Measurements from ENCODE around the gene RABL3. TPM values are rescaled to one million over a fixed set of nuclear protein-coding genes. Genes with fewer than 3 reads are reported as not detected.
"Not testable (repeated sequence)": the region's sequence is repeated elsewhere in the genome, so short reads cannot be mapped to it uniquely, and the experiment has no call there.

RABL3 gene
- total RNA-seq, 4 donors from 2014 or later = 8.2 to 23.7 (median 19.9) TPM

DNA sequence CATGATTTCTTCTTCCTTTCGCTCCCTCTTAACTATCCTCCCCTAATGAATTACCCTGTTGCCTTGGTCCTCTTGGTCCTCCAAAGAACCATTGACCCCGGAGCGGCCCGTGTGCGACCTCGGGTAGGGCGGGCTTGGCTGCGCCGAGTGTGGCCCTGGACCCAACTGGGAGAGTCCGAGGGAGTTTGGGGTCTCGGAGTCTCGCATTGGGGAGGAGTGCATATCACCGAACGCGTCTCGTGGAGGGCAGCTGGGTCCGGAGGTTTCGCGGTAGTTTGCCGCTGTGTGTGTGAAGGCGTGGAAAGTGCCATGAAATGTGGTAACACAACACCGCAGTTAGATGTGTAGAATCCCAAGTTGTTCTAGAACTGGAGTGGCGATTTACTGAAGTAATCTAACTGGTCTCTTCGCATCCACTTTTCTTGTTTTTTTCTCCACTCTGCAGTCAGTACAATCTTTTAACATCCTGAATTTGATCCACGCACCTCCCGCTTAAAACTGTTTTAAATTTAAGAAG is 591 bp upstream of the RABL3 start:
- no peak for DNase-seq
- peaks cover 11 to 20% (median 17%) of the 10 kb centered on the region in 4 donors for H3K4me1 ChIP-seq
- H3K9me3 ChIP-seq = peaks cover 0 to 2% of the 10 kb centered on the region in 2 donors
- peaks cover 0 to 6% (median 3%) of the 10 kb centered on the region in 4 donors for H3K36me3 ChIP-seq
- H3K27ac ChIP-seq = peak overlapping the region; percentile 90 to 98 (median 94)
- TF ChIP-seq, protein P1, sequence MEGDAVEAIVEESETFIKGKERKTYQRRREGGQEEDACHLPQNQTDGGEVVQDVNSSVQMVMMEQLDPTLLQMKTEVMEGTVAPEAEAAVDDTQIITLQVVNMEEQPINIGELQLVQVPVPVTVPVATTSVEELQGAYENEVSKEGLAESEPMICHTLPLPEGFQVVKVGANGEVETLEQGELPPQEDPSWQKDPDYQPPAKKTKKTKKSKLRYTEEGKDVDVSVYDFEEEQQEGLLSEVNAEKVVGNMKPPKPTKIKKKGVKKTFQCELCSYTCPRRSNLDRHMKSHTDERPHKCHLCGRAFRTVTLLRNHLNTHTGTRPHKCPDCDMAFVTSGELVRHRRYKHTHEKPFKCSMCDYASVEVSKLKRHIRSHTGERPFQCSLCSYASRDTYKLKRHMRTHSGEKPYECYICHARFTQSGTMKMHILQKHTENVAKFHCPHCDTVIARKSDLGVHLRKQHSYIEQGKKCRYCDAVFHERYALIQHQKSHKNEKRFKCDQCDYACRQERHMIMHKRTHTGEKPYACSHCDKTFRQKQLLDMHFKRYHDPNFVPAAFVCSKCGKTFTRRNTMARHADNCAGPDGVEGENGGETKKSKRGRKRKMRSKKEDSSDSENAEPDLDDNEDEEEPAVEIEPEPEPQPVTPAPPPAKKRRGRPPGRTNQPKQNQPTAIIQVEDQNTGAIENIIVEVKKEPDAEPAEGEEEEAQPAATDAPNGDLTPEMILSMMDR (IDR thresholded peaks at IDR 0.05) = no peak
- TF ChIP-seq POLR2AphosphoS5 (IDR thresholded peaks at IDR 0.05) = no peak
- no peaks in the 10 kb centered on the region for H3K27me3 ChIP-seq
- in situ Hi-C loops (cut with MboI; ENCODE audit: low pct_ligation_motif_present in 1 of 4, low pct_unique_long_range_greater_than_20kb in 1 of 4, low sequenced_read_pairs in 3 of 4) = loop anchor here in 1 of 4 donors (25.0 kb wide), 1 partner anchor 156 kb away; the partner anchor contains the start of gene NDUFB4
- 0 to 1% methylated on average over 12 to 26 of the region's 26 CpGs for WGBS, 2 donors (ENCODE audit: low coverage in 1 of 2)
- peak overlapping the region; percentile 71 to 91 (median 83) for H3K4me3 ChIP-seq
- intact Hi-C loops (cut with DNase I; ENCODE audit: low total_unique reads) = no loop called here

DNA sequence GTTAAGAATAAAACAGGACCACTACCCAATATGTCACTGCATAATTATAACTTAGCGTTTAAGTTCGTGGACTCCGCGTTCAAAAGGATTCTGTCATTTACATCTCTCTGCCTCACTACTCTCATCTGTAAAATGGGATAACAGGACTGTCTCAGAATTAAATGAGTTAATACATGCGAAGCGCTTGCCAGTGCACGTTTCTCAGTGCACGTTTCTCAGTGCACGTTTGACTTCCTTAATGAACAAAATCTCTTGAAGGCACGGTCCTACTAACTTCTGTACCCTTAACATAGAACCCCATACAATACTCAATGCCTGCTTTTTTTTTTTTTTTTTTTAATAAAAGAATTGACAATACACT is 499 bp downstream of the RABL3 start:
- H3K4me3 ChIP-seq = peak overlapping the region; percentile 50 to 91 (median 83)
- DNase-seq = no peak
- WGBS, 2 donors (ENCODE audit: low coverage in 1 of 2) = 8 to 15% methylated on average over 10 of the region's 10 CpGs
- peaks cover 0 to 13% (median 6%) of the 10 kb centered on the region in 4 donors for H3K36me3 ChIP-seq
- in situ Hi-C loops (cut with MboI; ENCODE audit: low pct_ligation_motif_present in 1 of 4, low pct_unique_long_range_greater_than_20kb in 1 of 4, low sequenced_read_pairs in 3 of 4) (loop anchor here in 1 of 4 donors (25.0 kb wide), 1 partner anchor 155 kb away; the partner anchor contains the start of gene NDUFB4), intact Hi-C loops (cut with DNase I; ENCODE audit: low total_unique reads) (no loop called here)
- peak overlapping the region; percentile 90 to 98 (median 94) for H3K27ac ChIP-seq
- H3K27me3 ChIP-seq = no peaks in the 10 kb centered on the region
- H3K9me3 ChIP-seq = peaks cover 4% of the 10 kb centered on the region in 2 donors
- TF ChIP-seq EP300 (IDR thresholded peaks at IDR 0.05; ENCODE audit: low read depth) (no peak), POLR2AphosphoS5 (IDR thresholded peaks at IDR 0.05) (no peak), POLR2A (IDR thresholded peaks at IDR 0.05) (no peak)
- TF ChIP-seq, protein P1 (IDR thresholded peaks at IDR 0.05) = no peak
- peaks cover 11 to 20% (median 17%) of the 10 kb centered on the region in 4 donors for H3K4me1 ChIP-seq

DNA sequence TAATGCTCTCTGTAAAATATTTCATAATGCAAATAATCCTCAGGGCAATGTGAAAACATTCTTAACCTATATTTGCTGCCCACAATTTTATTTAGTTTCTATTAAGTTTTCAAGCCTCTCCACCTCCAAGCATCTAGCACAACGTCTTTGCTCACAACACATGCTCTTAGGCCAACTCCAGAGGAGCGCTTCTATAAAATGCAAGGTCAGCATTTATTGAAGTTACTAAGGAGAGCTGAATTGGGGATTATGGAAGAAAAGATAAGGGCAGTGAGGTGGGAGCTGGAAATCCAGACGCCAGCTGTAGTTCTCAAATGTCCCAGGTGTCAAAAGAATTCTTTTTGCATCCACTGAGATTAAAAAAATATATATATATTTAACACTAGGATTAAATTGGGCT is 996 bp downstream of the RABL3 start:
- H3K9me3 ChIP-seq = peaks cover 4% of the 10 kb centered on the region in 2 donors
- no peak for DNase-seq
- peaks cover 0 to 13% (median 6%) of the 10 kb centered on the region in 4 donors for H3K36me3 ChIP-seq
- intact Hi-C loops (cut with DNase I; ENCODE audit: low total_unique reads) (no loop called here), in situ Hi-C loops (cut with MboI; ENCODE audit: low pct_ligation_motif_present in 1 of 4, low pct_unique_long_range_greater_than_20kb in 1 of 4, low sequenced_read_pairs in 3 of 4) (loop anchor here in 1 of 4 donors (25.0 kb wide), 1 partner anchor 154 kb away; the partner anchor contains the start of gene NDUFB4)
- H3K27me3 ChIP-seq = no peaks in the 10 kb centered on the region
- H3K4me3 ChIP-seq = peak overlapping the region in 3 of 4 donors; percentile 76 to 91 (median 90)
- peak overlapping the region in 2 of 4 donors; percentile 96 to 98 for H3K27ac ChIP-seq
- peaks cover 11 to 20% (median 17%) of the 10 kb centered on the region in 4 donors for H3K4me1 ChIP-seq
- TF ChIP-seq POLR2A (IDR thresholded peaks at IDR 0.05) = no peak
- no peak for TF ChIP-seq POLR2AphosphoS5 (IDR thresholded peaks at IDR 0.05)
- TF ChIP-seq EP300 (IDR thresholded peaks at IDR 0.05; ENCODE audit: low read depth) = no peak
- TF ChIP-seq, protein P1 (IDR thresholded peaks at IDR 0.05) = no peak
- WGBS, 2 donors (ENCODE audit: low coverage in 1 of 2) = 72 to 84% methylated on average over 3 of the region's 3 CpGs

DNA sequence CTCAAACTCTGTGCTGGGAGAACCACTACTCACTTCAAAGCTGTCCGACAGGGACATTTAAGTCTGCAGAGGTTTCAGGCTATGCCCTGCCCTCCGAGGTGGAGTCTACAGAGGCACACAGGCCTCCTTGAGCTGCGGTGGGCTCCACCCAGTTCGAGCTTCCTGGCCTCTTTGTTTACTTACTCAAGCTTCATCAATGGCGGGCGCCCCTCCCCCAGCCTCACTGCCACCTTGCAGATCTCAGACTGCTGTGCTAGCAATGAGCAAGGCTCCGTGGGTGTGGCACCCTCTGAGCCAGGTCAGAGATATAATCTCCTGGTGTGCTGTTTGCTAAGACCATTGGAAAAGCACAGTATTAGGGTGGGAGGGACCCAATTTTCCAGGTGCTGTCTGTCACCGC is 4.3 kb downstream of the RABL3 start:
- H3K36me3 ChIP-seq = peaks cover 0 to 13% (median 6%) of the 10 kb centered on the region in 4 donors
- intact Hi-C loops (cut with DNase I; ENCODE audit: low total_unique reads); H3K27ac ChIP-seq; H3K4me1 ChIP-seq; H3K4me3 ChIP-seq; H3K9me3 ChIP-seq; H3K27me3 ChIP-seq; DNase-seq: not testable (repeated sequence)
- 91 to 100% methylated on average over 1 to 8 of the region's 8 CpGs for WGBS, 2 donors (ENCODE audit: low coverage in 1 of 2)
- in situ Hi-C loops (cut with MboI; ENCODE audit: low pct_ligation_motif_present in 1 of 4, low pct_unique_long_range_greater_than_20kb in 1 of 4, low sequenced_read_pairs in 3 of 4) = loop anchor here in 1 of 4 donors (25.0 kb wide), 1 partner anchor 151 kb away; the partner anchor contains the start of gene NDUFB4
